GM21423 (cell line): Measurements from ENCODE around the gene CXCL17.

ENCODE experiments used
- ATAC-seq: cut with Tn5 transposase; IDR thresholded peaks from one replicate; pipeline ENCODE4 v1.9.1; 2021; ENCODE audit warnings: mild to moderate bottlenecking, moderate library complexity; ENCODE audit not compliant: unreplicated experiment

Gene CXCL17

DNA sequence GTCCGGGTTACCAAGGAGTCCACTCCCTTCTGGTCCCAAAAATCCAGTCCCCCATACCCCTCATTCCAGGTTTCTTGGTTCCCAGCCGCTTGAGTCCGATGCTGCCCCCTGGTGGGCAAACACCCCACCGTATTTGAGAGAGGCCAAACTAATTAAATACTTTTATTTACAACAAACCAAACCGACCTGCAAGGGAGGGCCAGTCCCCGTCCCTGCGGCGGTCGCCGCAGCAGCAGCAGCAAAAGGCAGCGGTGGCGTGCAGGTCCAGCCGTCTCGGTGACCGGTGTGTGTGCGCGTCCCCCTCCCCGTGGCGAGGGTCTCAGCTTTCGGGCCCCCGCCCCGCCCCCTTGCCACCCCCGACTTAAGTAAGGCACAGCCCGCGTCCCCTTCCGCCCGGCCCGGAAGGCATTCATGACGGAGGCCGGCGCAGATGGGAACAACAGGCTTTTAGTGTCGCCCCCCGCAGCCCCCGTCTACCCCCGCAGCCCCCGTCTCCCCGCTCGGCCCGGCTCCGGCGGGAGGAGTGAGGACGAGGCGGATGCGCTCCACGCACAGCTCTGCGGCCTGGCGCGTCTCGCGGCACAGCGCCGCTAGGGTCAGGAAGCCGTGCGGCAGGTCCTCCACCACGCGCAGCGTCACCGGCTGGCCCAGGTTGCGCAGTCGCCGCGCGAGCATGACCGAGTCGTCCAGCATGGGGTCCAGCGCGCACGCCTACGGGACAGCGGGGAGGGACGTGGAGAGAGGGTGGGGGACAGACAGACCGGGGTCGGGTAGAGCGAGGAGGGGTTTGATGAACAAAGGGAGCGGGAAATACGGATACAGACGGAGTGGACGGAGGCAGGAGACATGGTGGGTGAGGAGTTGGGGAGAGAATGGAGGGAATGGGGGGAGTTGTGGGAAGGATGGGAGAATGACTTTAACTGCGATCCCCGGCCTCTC lies 41.1 kb downstream of the CXCL17 start:
- ATAC-seq = no peak

DNA sequence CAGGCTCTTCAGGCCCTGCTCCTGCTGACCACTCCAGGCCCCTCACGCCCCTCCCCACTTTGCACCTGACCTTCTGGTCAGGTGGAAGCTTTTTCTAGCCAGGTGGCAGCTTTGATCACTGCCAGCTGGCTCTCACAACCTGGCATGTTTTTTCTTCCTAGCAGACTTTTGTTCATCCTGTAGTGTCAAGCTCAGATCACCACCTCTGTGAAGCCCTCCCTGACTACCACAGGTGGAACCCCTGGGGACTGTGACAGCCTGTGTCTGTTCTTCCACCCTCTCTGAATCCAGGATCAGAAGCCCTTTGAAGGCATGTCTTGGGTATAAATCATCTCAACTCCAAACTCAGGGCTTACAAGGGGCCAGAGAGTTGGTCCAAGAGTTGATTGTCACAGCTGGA lies 42.3 kb downstream of the CXCL17 start:
- ATAC-seq = no peak

DNA sequence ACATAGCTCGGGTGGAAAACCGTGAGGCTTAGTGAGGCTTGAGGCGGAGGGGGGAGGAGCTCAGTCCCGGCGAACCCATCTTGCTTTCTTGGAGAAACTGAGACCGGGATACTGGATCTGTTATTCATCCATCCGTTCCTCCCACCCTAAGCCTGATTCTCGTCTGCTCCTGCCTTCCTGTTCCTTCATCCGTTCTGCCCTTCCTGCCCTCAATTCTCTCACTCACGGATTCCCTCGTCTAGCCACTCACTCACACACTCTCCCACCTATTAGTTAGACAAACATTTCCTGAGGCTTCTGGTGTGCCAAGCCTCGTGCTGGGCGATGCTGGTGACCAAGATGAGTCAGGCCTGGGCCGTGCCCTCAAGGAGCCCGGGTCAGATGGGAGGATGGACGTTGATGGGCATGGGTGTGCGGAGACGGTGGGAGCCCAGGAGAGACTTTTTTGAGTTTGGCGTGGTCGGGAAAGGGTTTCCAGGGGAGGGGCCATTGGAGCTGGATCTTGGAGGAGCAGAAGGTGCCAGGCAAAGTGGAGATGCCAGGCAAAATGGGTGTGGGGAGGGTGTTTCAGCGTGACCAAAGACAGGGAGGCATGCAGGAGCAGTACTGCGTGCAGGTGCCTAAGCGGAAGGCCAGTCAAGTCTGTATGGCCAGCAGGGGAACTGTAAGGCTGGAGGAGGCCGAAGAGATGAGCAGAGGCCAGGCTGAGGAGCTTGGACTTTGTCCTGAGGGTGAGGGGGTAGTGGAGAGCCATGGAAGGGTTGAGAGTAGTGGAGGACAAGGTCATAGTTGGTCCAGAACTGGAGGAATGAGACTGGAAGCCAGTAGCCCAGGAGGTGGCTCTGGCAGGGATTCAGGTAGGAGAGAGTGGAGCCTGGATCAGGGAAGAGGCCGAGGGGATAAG lies 45.2 kb downstream of the CXCL17 start:
- no peak for ATAC-seq

DNA sequence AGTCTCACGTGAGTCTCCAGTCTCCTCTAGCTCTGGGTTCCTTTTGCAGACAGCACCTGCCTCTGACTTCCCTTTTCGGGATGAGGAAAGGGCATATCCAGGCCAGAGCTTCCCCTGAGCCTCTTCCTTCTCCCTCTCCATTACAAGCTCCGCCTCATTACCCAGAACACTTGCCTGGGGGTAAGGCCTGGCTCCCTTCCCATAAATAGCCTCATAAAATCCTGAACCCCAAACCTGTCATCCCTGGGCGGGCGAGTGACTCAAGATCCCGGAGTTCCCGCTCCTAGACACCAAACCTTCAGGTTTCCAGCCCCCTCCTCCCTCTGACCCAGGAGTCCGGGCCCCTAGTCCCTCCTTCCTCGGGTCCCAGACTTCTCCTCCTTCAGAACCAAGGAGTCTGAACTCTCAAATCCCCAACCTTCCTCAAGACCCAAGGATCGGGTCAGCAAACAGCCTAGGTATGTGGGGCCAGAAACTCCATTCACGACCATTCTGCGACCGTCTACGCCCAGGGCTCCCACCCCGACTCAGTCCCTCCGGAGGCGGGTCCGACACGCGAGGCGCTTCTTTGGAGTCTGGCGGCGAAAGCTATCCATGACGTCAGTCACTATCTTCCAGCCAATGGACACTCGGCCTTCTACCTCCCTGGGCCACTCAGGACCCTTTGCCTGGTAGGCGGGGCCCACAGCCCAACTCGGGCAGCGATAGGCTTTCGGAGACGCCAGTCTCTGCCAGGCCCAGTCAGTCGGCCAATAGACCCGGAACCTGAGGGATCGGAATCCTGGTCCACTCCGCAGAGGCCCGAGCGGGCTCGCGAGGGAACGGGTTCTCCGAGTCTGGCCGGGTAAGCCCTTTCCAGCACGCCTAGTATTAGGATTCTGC lies 46.1 kb downstream of the CXCL17 start:
- peak; percentile 97 for ATAC-seq

DNA sequence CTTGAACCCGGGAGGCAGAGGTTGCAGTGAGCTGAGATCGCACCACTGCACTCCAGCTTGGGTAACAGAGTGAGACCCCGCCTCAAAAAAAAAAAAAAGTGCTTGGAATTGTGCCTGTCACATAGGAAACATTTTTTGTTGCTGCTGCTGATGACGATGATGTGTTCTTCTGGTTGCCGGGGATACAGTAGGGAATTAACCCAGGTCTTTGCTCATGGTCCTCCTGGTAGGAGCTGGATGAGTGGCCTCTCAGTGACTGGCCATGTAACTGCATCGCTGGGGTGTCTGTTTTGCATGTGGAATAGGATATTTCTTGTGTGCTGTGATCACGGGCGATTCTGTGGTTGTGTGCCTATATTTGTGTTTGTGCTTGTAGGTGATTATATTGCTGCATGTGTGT lies 48.0 kb downstream of the CXCL17 start:
- ATAC-seq = no peak

DNA sequence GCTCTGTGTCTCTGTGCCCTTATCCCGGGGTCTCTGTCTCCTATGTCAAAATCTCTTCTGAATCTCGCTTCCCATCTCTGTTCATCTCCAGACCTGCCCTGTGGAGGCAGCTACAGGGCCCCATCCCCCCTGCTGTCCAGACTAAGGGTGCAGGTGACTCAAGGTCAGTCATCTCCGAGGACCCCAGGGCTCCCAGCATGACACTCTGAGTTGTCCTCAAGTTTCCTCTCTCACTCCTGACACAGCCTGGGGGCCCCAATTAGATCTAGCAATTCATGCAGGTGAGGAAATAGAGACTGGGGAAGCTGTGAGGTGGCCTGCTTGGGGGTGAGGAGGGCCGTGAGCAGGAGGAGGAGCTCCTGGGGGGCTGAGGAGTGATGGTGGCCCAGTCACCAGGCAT lies 50.6 kb downstream of the CXCL17 start:
- ATAC-seq = no peak

DNA sequence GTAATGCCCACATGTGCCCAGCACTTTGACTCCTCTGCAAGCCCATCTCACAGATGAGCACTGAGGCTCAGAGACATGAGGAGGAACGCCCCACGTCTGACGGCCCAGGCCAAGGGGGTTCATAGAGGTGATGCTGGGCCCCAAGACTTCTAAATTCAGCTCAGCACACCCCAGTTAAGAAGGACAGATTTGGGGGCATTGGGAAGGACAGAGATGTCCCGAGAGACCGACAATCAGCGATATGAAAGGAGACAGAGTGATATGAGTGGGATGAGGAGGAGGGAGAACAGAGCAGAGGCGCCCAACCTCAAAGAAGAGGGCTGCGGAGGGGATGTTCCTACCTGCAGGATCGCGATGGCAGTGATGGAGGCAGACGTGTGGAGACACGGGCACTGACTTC lies 52.8 kb downstream of the CXCL17 start, which contains the start of gene CNFN:
Gene CNFN, minus strand, starts transcription at position 399 of the 400 bp plus-strand sequence. CDS start 1,260 bp downstream, outside the sequence.
- no peak for ATAC-seq

DNA sequence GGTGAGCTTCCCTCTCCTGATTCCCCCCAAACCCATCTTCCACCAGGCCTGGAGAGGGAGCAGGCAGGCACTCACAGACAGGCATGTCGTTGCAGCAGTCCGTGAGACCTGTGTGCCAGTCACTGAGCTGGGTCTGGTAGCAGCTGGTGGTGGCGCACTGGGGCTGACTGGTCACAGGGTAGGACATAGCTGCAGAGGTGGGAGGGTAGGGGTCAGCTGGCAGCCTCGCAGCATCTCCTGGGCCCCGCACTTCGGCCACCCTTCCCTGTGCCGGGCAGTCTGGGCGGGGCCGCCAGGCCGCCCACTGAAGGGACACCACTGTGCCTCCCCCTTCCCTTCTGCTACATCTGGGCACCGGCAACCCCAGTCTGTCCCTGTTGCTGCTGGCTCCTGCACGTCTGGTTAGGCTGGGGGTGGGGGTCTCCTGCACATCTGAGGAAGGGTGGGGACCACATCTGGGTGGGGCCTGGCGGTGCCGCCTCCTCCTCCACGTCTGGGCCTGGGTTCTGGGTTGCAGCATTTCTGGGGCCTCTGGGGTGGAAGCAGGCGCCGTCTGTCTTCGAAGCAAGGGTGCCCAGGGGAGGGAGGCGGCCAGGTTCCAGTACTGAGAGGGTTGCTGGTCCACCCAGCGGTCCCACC lies 53.8 kb downstream of the CXCL17 start:
- ATAC-seq = no peak

DNA sequence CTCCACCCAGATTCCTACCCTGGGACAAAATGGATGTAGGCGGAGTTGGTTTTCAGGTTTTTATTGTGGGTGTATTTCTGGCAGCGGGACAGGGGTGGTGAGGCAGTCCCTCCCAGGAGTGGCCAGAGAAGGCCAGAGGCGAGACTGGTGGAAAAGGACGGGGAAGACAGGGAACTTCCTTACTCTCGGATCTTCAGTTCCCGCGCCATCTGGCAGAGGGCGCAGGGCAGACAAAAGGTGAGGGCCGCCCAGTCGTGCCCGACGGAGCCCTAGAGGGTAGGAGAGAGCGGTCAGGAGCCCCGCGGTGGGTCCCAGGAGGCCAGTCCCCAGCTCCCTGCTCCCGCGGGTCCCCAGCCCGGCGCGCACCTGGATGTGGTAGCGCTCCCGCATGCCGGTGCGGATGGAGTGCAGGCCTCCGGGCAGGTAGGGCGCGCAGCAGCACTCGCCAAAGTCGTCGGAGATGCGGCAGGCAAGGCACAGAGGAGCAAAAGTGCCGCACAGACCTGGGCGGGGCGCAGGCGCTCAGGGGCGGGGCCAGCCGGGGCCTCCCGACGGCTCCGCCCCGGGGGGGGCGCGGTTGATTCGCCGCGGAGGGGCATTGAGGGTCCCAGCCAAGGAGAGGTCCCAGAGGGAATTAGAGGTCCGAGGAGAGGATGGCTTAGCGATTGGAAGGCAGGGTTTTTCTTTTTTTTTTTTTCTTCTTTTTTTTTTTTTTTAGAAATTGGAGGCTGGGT lies 55.6 kb downstream of the CXCL17 start:
- ATAC-seq = no peak

DNA sequence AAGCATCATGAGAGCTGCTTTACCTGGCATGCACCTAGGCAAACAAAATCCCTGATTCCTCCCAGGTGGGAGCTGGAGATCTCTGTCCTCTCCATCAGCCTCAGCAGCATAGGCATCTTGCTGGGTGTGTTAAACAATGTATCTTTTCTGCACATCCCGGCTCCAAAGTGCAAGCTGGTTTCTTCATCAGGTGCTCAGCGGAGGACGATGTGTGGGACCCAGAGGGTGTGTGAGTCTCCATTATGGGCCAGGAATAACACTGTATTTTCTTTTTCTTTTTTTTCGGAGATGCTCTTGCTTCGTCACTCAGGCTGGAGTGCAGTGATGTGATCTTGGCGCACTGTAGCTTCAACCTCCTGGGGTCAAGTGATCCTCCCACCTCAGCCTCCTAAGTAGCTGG lies 62.6 kb downstream of the CXCL17 start:
- ATAC-seq = no peak
